Activated naive CD8-positive, alpha-beta T cell treated with anti-CD3 and anti-CD28 coated beads, Interleukin-2, amount 10 ng/mL, durations not matched to agents 7 days and 5 days (primary cell): ENCODE results near the gene SLC24A5. TPM values are rescaled to one million over a fixed set of nuclear protein-coding genes. Genes with fewer than 3 reads are reported as not detected.

Source experiments
- ATAC-seq: fragments of 150-1000 bp; cut with Tn5 transposase; one replicate; pipeline ENCODE4 v1.10.0; 2021; ENCODE audit warnings: low read depth, moderate library complexity
- POLR2A ChIA-PET: fragments of 350-600 bp; sonication (Branson Sonifier 250); formaldehyde crosslinking; loops from one replicate; lab custom pipeline; 2021; ENCODE audit warnings: antibody characterized with exemption; lab: Charles Lee
- DNase-seq: peaks from one replicate; pipeline ENCODE4 v3.0.0; 2021
- H3K27ac Mint-ChIP-seq: one replicate; pipeline ENCODE4 v1.8.0; 2022; ENCODE audit warnings: mild to moderate bottlenecking, mixed read lengths
- H3K27me3 Mint-ChIP-seq: one replicate; pipeline ENCODE4 v1.8.0; 2022; ENCODE audit warnings: mild to moderate bottlenecking, moderate library complexity, mixed read lengths
- H3K36me3 Mint-ChIP-seq: one replicate; pipeline ENCODE4 v1.8.0; 2021; ENCODE audit warnings: mild to moderate bottlenecking, mixed read lengths
- H3K4me1 Mint-ChIP-seq: one replicate; pipeline ENCODE4 v1.8.0; 2021; ENCODE audit warnings: mixed read lengths
- H3K4me3 Mint-ChIP-seq: one replicate; pipeline ENCODE4 v1.8.0; 2022; ENCODE audit warnings: mild to moderate bottlenecking, moderate library complexity, mixed read lengths
- H3K9me3 Mint-ChIP-seq: one replicate; pipeline ENCODE4 v1.8.0; 2021; ENCODE audit warnings: mixed read lengths
- total RNA-seq, 2 experiments: library from RNA; stranded (reverse); gene quantifications; one replicate each; pipeline ENCODE4 v1.2.3, GENCODE V29; 2021

Gene SLC24A5
- total RNA-seq, 2 experiments from 2014 or later = not detected

DNA sequence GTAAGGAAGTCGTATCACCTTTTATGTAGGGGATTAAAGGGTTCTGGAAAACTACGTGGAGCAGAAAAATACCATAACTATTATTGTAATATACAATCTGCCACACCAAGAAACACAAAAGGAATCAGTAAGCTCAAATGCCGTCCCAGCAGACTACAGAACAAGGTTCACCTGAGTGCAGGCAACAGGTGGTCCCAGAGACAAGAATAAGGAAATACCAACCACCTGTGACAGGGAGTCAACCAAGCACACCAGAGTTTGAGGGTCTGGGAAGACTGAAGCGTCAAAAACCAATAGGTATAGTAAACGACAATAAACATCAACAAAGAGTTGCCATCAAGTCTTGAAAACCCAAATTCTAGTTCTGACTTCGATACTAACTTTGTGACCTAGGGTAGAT, 12.1 kb downstream of the SLC24A5 start:
- Mint-ChIP-seq H3K27me3 (peaks cover 4% of the 10 kb centered on the region), H3K27ac (no peak overlapping the region)

DNA sequence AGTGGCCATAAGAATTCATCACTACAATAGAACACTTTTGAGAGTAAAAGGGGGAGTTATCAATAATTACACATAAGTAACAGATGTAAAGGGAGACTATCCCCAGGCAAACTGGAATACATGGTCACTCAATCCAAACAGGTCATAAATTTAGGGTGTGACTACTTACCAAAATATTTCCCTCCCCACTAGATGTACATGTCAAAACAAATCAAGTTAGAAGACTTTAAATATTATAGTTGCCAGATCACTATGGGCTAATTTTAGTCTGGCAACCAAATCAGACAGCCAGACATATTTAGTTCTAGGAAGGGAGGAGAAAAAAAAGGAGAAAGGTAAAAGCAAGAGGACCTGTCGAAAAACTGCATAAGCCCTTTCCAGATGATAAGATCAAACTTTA, 23.1 kb downstream of the SLC24A5 start:
- DNase-seq (no peak), ATAC-seq (no peak)
- POLR2A ChIA-PET = no interaction called here
- no peak overlapping the region for H3K4me3 Mint-ChIP-seq
- peaks cover 6% of the 10 kb centered on the region for H3K4me1 Mint-ChIP-seq
- H3K36me3 Mint-ChIP-seq = peaks cover 20% of the 10 kb centered on the region
- no peaks in the 10 kb centered on the region for H3K9me3 Mint-ChIP-seq
- no peaks in the 10 kb centered on the region for H3K27me3 Mint-ChIP-seq
- no peak overlapping the region for H3K27ac Mint-ChIP-seq

More for the DNA sequence above, 12.1 kb downstream of the SLC24A5 start:
- POLR2A ChIA-PET = no interaction called here
- H3K4me3 Mint-ChIP-seq = no peak overlapping the region
- no peaks in the 10 kb centered on the region for H3K4me1 Mint-ChIP-seq
- H3K9me3 Mint-ChIP-seq = no peaks in the 10 kb centered on the region
- no peak for DNase-seq
- H3K36me3 Mint-ChIP-seq = peaks cover 4% of the 10 kb centered on the region
- ATAC-seq = no peak

DNA sequence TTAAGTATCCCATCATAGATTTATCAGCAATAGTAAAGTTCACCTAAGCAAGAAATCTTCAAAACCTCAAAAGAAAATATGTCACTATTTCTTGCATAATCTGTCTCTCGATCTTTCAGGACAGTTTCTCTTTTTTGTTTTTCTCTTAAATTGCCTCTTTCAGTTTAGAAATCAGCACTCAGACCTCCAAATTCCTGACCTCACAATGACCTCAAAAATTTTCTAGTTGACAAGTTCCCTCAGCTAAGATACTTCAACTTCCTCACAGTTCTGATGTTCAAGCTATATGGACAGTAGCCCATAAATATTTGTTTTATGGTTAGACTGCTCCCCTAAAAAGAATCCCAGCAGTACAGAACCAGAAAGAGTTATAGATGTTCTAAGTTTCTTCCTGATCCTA, 24.1 kb downstream of the SLC24A5 start:
- no peak for ATAC-seq
- H3K9me3 Mint-ChIP-seq = no peaks in the 10 kb centered on the region
- H3K36me3 Mint-ChIP-seq = peaks cover 23% of the 10 kb centered on the region
- POLR2A ChIA-PET = no interaction called here
- H3K4me3 Mint-ChIP-seq = no peak overlapping the region
- no peak overlapping the region for H3K27ac Mint-ChIP-seq
- DNase-seq = no peak
- no peaks in the 10 kb centered on the region for H3K27me3 Mint-ChIP-seq
- peaks cover 6% of the 10 kb centered on the region for H3K4me1 Mint-ChIP-seq

DNA sequence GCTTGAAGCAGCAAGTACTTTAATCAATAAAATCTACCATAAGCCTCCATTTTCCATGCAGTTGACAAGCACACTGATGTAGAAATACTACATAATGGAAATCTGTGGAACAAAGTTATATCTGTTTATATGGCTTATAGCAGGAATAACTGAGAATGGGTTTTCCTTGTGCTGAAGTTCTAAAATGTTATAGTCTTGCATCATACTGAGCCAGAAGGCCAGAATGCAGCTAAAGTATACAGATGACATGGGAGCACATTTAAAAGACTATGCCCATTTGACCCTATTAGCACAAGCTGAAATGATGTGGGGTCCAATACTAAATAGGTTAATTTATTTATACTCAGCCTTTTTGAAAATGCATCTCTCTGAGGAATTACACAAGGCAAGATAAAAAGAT, 25.1 kb downstream of the SLC24A5 start:
- Mint-ChIP-seq H3K4me1 (peaks cover 6% of the 10 kb centered on the region), H3K27me3 (no peaks in the 10 kb centered on the region), H3K9me3 (no peaks in the 10 kb centered on the region), H3K27ac (no peak overlapping the region), H3K4me3 (no peak overlapping the region), H3K36me3 (peaks cover 25% of the 10 kb centered on the region)
- POLR2A ChIA-PET = no interaction called here
- no peak for DNase-seq
- no peak for ATAC-seq

DNA sequence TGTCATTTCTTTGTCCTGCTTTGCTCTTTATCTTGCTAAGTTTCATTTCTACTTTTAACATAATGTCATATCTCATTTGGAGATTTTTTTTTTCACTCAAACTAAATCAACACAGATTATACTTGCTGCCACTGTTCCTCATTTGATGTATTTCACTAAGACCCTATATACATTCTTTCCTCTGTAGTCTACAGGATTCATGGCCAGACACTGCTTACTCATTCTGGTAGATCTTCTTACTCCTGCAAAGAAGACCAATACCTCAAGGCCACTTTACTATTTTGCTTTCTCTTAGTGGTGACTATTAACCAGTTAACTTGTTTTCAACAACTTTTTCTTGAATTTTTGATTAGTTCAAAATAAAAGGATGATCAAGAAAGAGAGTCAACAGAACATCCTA, 26.6 kb downstream of the SLC24A5 start:
- no peak overlapping the region for H3K27ac Mint-ChIP-seq
- no peaks in the 10 kb centered on the region for H3K27me3 Mint-ChIP-seq
- peaks cover 31% of the 10 kb centered on the region for H3K36me3 Mint-ChIP-seq
- ATAC-seq (no peak), DNase-seq (no peak)
- no peaks in the 10 kb centered on the region for H3K9me3 Mint-ChIP-seq
- H3K4me1 Mint-ChIP-seq = peaks cover 6% of the 10 kb centered on the region
- POLR2A ChIA-PET = no interaction called here
- H3K4me3 Mint-ChIP-seq = no peak overlapping the region

DNA sequence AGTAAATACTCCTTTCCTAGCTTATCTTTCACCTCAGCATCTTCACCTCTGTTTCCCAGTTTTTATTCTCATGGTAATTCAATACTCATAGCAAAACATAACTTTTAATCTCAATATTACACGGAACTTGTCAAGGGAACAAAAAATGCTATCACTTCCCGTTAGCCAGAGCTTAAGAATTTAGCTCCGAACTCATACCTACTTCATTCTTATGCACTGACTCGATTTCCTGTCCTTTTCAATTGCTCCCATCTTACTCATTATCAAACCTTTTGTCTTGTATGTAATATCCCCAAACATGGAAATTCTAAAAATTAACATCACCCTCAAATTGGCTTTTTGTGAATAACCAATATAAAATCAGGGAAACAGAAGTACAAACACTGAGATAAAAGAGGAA, 29.1 kb downstream of the SLC24A5 start:
- DNase-seq (no peak), ATAC-seq (no peak)
- Mint-ChIP-seq H3K4me3 (no peak overlapping the region), H3K27ac (no peak overlapping the region), H3K36me3 (peaks cover 24% of the 10 kb centered on the region), H3K9me3 (no peaks in the 10 kb centered on the region), H3K4me1 (peaks cover 2% of the 10 kb centered on the region), H3K27me3 (no peaks in the 10 kb centered on the region)
- POLR2A ChIA-PET = no interaction called here

DNA sequence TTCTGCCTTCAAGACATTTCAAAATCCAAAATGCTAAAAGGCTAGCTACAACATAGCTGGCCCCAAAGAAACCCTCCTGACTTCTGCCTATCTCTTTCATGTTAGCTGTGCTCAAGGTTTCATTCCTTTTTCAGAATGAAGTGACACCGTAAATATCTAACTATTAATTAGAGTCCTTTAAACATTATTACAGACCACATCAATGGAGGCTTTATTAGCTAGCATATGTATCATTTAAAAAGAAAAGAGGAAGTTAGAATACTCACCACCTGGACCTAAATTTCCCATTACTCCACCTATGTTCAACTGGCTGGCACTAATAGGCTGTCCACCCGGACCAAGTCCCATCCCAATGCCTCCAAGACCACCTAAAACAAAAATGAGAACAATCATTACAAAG, 32.7 kb downstream of the SLC24A5 start:
- H3K4me3 Mint-ChIP-seq = no peak overlapping the region
- H3K27ac Mint-ChIP-seq = no peak overlapping the region
- no peaks in the 10 kb centered on the region for H3K9me3 Mint-ChIP-seq
- ATAC-seq = no peak
- no peak for DNase-seq
- POLR2A ChIA-PET = no interaction called here
- H3K36me3 Mint-ChIP-seq = peaks cover 24% of the 10 kb centered on the region
- H3K27me3 Mint-ChIP-seq = no peaks in the 10 kb centered on the region
- H3K4me1 Mint-ChIP-seq = no peaks in the 10 kb centered on the region

DNA sequence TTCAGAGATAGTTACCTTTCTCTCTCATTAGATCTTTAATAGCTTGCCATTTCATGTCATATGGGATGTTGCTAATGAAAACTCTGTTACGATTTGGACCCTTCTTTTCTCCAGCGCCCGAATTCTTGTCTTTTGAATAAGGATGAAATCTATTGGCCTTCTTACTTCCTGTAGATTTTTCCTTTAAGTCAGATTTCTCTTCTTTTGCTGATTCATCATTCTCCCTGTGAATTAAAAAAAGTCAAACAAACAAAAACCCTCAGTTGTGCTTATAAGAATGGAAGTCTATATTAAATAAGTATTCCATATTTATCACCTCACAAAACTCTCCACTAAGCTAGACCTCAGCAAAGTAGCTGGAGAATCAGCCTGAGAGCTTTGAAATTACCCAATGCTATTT, 47.8 kb downstream of the SLC24A5 start:
- POLR2A ChIA-PET = no interaction called here
- no peaks in the 10 kb centered on the region for H3K27me3 Mint-ChIP-seq
- no peak for DNase-seq
- H3K4me3 Mint-ChIP-seq = no peak overlapping the region
- H3K27ac Mint-ChIP-seq = no peak overlapping the region
- peaks cover 3% of the 10 kb centered on the region for H3K4me1 Mint-ChIP-seq
- peaks cover 25% of the 10 kb centered on the region for H3K36me3 Mint-ChIP-seq
- ATAC-seq = no peak
- peaks cover 3% of the 10 kb centered on the region for H3K9me3 Mint-ChIP-seq

DNA sequence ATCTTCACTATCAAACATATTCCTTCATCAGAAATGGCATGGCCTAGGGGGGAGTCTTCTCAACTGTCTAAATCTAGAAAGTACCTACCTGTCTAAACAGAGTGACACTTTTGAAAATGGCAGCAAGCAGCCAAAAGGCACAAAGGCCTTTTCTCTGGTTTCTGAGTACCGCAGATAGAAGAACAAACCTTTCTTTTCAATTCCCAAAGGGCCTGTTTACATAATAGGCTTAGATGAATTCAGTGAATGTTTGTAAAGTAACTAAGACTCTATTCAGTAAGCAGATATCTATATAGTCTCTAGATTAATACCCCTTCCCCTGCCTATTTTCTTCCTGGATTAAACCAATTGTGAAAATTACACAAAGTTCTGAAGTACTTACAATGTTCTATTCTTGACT, 50.2 kb downstream of the SLC24A5 start:
- no peaks in the 10 kb centered on the region for H3K27me3 Mint-ChIP-seq
- no peak overlapping the region for H3K4me3 Mint-ChIP-seq
- ATAC-seq (no peak), DNase-seq (no peak)
- peaks cover 6% of the 10 kb centered on the region for H3K9me3 Mint-ChIP-seq
- no peak overlapping the region for H3K27ac Mint-ChIP-seq
- POLR2A ChIA-PET = no interaction called here
- peaks cover 37% of the 10 kb centered on the region for H3K36me3 Mint-ChIP-seq
- peaks cover 11% of the 10 kb centered on the region for H3K4me1 Mint-ChIP-seq

DNA sequence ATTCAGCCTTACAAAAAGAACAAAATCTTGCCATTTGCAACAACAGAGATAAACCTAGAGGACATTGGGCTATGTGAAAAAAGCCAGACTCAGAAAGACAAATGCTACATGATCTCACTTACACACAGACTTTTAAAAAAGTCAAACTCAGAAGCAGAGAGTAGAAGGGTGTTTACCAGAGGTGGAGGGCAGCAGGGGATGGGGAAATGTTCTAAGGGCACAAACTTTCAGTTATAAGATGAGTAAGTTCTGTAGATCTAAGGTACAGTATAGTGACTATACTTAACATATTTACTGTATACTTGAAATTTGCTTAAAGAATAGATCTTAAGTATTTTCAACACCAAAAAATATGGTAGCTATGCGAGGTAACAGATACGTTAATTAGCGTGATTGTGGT, 54.3 kb downstream of the SLC24A5 start:
- POLR2A ChIA-PET = no interaction called here
- DNase-seq = no peak
- ATAC-seq = no peak
- Mint-ChIP-seq H3K36me3 (peaks cover 20% of the 10 kb centered on the region), H3K27me3 (no peaks in the 10 kb centered on the region), H3K27ac (no peak overlapping the region), H3K4me3 (no peak overlapping the region), H3K9me3 (peaks cover 6% of the 10 kb centered on the region), H3K4me1 (peaks cover 21% of the 10 kb centered on the region)

DNA sequence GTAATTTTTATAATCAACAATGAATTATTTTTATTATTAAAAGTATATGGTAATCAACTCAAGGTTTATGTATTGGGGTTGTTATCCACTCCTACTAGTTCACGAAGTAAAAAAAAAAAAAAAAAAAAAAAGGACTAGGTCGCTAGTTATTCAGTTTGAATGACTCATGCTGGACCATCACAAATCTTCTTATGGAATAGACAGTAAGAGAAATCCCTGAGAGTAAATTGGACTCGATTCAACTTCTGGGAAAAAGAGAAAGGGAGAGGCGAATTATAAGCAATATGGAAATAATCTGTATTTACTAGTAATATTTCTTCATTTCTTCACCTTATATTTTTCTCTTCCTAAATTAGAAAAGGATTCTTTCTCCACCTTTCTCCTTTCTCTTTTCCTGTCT, 55.3 kb downstream of the SLC24A5 start:
- POLR2A ChIA-PET = no interaction called here
- Mint-ChIP-seq H3K27me3 (peaks cover 5% of the 10 kb centered on the region), H3K36me3 (peaks cover 20% of the 10 kb centered on the region), H3K9me3 (peaks cover 6% of the 10 kb centered on the region), H3K4me1 (peaks cover 21% of the 10 kb centered on the region), H3K4me3 (no peak overlapping the region), H3K27ac (no peak overlapping the region)
- DNase-seq (no peak), ATAC-seq (no peak)

DNA sequence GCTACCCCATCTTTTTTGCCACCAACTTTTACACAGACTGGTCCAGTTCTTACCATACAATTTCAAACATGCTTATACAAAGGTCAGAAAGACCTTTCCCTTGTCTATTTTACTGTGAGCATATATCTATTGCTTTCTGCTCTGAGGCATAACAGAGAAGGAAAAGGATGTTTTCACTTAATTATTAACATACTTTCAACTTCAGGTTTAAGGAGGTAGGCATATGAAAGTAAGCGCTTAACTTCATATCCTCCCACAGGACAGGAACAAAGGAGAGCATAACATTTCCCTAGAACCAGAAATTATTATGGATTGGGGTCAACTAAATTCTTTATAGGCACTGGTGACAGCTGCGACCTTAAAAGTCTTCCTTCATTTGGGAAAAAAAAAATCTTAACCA, 56.2 kb downstream of the SLC24A5 start:
- Mint-ChIP-seq H3K36me3 (peaks cover 18% of the 10 kb centered on the region), H3K4me3 (peak overlapping the region; percentile 91), H3K9me3 (peaks cover 6% of the 10 kb centered on the region), H3K27me3 (peaks cover 8% of the 10 kb centered on the region), H3K4me1 (peaks cover 21% of the 10 kb centered on the region), H3K27ac (no peak overlapping the region)
- no peak for ATAC-seq
- POLR2A ChIA-PET = interaction anchor here (1.0 to 1.3 kb wide), 3 partner anchors 10 to 154 kb away, joined by 3 to 4 read pairs (median 3); no protein-coding TSS in a partner anchor
- DNase-seq = no peak

DNA sequence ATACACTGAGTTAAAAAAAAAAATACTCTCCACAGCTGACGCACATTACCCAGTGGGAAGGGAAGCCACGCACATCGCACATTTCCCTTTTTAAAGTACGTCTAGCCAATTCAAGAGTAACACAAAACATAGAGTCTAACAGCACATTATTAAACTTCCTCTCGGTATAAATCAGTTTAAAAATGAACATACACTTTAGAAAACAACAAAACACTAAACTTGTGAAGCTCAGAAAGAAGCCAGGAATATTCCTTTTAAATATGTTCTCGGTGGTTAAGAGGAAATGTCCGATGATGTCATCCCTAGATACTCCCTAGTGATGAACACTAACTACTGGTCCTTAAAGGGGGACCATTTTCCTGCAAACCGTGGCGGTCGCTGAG, 56.6 kb downstream of the SLC24A5 start:
- H3K4me3 Mint-ChIP-seq = peak overlapping the region; percentile 91
- POLR2A ChIA-PET = interaction anchor here (1.0 to 1.6 kb wide), 4 partner anchors 10 to 155 kb away, joined by 3 to 9 read pairs (median 4); partner anchors contain the start of gene DUT
- ATAC-seq = peak; percentile 58
- peaks cover 9% of the 10 kb centered on the region for H3K27me3 Mint-ChIP-seq
- peak overlapping the region; percentile 80 for H3K27ac Mint-ChIP-seq
- no peak for DNase-seq
- H3K9me3 Mint-ChIP-seq = peaks cover 7% of the 10 kb centered on the region
- peaks cover 14% of the 10 kb centered on the region for H3K36me3 Mint-ChIP-seq
- H3K4me1 Mint-ChIP-seq = peaks cover 21% of the 10 kb centered on the region

DNA sequence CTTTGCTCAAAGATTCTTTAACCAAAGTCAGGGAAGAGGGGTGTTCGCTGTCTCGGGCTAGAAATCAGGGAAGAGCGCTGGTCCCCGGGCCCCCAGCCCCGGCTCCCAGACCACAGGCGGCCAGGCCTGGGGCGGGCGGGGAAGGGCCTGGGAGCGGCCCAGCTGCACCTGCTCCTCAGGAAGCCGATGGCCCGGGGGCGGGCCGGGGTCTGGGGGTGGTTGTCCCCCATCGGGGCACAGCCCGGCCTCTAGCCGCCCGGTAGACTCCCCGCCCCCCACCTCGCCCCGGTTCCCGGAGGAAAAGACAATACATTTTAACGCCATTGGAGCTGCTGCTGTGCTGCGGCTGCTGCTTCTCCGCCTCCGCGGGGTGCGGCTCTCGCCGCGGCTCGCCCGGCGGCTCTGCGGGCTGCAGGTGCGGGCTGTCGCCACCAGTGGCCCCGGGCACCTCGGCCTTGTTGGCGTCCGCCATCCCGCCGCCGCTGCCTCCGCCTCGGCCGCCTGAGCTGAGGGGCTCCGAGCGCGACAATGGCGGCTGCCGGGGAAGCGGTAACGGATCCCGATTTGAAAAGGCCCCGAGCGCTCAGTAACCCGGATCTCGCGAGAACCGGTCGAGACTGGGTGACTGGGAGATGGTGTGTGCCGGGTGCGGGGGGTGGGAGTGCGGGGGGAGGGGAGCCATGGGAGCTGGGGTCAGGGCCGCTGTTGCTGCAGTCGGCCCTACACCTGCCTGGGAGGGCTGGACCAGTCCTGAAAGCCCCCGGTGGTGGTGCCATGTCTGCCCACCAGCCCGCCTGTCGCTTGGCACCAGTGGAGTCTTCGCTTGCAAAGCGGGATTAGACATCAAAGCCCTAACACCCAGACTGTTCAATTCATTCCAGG, 57.2 kb downstream of the SLC24A5 start, which contains the start of gene MYEF2:
Gene MYEF2, minus strand, starts transcription at position 530 of the 882 bp plus-strand sequence. Its CDS starts 58 bp downstream, at position 472.
- ATAC-seq (peak; percentile 91), DNase-seq (peak; percentile 83)
- POLR2A ChIA-PET = interaction anchor here (0.8 to 1.6 kb wide), 5 partner anchors 11 to 154 kb away, joined by 3 to 9 read pairs (median 3); partner anchors contain the start of gene DUT
- Mint-ChIP-seq H3K4me3 (peak within 1 kb of the TSS; percentile 91), H3K27me3 (peaks cover 12% of the 10 kb centered on the region), H3K27ac (peak within 1 kb of the TSS; percentile 80), H3K4me1 (peaks cover 21% of the 10 kb centered on the region), H3K36me3 (peaks cover 14% of the 10 kb centered on the region), H3K9me3 (peaks cover 7% of the 10 kb centered on the region)
